ENCODE results near the gene MPG. TPM values are rescaled to one million over a fixed set of nuclear protein-coding genes. Genes with fewer than 3 reads are reported as not detected.

MPG gene
- total and polyA plus RNA-seq, 10 of the 15 experiments (the other 5 are each of a cell fraction or from before 2014, with no cell fraction given), result 0.32 to 193 (median 55.7) TPM

DNA sequence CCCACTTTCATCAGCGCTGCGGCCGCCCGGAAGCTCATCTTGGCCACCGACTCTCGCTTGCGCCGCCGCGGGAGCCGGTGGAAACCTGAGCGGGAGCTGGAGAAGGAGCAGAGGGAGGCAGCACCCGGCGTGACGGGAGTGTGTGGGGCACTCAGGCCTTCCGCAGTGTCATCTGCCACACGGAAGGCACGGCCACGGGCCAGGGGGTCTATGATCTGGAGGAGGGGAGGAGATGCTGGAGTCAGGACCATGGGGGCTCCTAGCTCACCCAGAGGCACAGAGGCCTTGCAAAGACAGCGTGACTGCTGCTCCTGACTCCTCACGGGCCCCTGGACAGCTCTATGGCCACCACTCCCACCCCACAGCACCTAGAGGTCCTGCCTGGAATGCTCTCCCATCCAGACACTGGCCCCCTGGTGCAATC, 15.0 kb upstream of the MPG start:
- no peaks in the 10 kb centered on the region for H3K79me2 ChIP-seq (ENCODE audit: control insufficient read depth, insufficient read depth, low read length)
- no peaks in the 10 kb centered on the region; a peak in 1 of 4 replicates for H3K36me3 ChIP-seq (ENCODE audit: control insufficient read depth in 2 of 2, insufficient read depth in 2 of 2, low read length in 1 of 2)
- CTCF ChIA-PET, result interaction anchor here (1.0 to 14.2 kb wide), 5 partner anchors 10 to 42 kb away, joined by 4 to 319 read pairs (median 36); partner anchors contain the start of genes MPG and POLR3K
- no peaks in the 10 kb centered on the region for H3K27me3 ChIP-seq (replicated peaks in 1 of 2; ENCODE audit: control insufficient read depth in 2 of 2, insufficient read depth in 2 of 2, low read length in 1 of 2)
- H3K4me2 ChIP-seq (ENCODE audit: control insufficient read depth, insufficient read depth), result no peak overlapping the region
- ATAC-seq (no peak), FAIRE-seq (no peak), DNase-seq (ENCODE audit: low read depth, low spot score) (no peak)
- BruUV-seq (replicated peaks), result no TSS peak
- no peak overlapping the region for H2AFZ ChIP-seq (ENCODE audit: control insufficient read depth, low read depth, low read length)
- SMC1A ChIA-PET (ENCODE audit: uncharacterized antibody, unreplicated experiment), result interaction anchor here (2.9 to 6.4 kb wide), 3 partner anchors 10 to 45 kb away, joined by 10 to 77 read pairs (median 14); partner anchors contain the start of genes POLR3K and SNRNP25
- H3K9me3 ChIP-seq (replicated peaks; ENCODE audit: control insufficient read depth, insufficient read depth, low read length), result no peaks in the 10 kb centered on the region
- RAD21 ChIA-PET (ENCODE audit: unreplicated experiment), result interaction anchor here (6.5 kb wide), 1 partner anchor 33 kb away, joined by 132 read pairs; no protein-coding TSS in a partner anchor
- no peak overlapping the region for H3K4me3 ChIP-seq
- H4K20me1 ChIP-seq (ENCODE audit: control insufficient read depth, insufficient read depth), result no peaks in the 10 kb centered on the region
- POLR2A ChIA-PET, result no interaction called here
- intact Hi-C loops (cut with micrococcal nuclease; ENCODE audit: unreplicated experiment) (no loop called here), in situ Hi-C loops (cut with MboI) (no loop called here)
- 62% methylated on average over 21 of the region's 21 CpGs for WGBS (ENCODE audit: insufficient coverage, insufficient replicate concordance, low lambda C conversion rate, missing lambda C conversion rate)
- H3K27ac ChIP-seq (ENCODE audit: control insufficient read depth, insufficient read depth), result no peak overlapping the region
- TF ChIP-seq HDAC6 (IDR thresholded peaks at IDR 0.05; ENCODE audit: unreplicated experiment), result no peak
- TF ChIP-seq, protein P1, sequence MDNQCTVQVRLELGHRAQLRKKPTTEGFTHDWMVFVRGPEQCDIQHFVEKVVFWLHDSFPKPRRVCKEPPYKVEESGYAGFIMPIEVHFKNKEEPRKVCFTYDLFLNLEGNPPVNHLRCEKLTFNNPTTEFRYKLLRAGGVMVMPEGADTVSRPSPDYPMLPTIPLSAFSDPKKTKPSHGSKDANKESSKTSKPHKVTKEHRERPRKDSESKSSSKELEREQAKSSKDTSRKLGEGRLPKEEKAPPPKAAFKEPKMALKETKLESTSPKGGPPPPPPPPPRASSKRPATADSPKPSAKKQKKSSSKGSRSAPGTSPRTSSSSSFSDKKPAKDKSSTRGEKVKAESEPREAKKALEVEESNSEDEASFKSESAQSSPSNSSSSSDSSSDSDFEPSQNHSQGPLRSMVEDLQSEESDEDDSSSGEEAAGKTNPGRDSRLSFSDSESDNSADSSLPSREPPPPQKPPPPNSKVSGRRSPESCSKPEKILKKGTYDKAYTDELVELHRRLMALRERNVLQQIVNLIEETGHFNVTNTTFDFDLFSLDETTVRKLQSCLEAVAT (IDR thresholded peaks at IDR 0.05), result no peak
- TF ChIP-seq ETV6 (conservative IDR thresholded peaks at IDR 0.05 in 1 of 2, IDR thresholded peaks at IDR 0.05 in 1 of 2; ENCODE audit: borderline replicate concordance in 1 of 2, low read depth in 1 of 2), result no peak
- TF ChIP-seq IRF4 (IDR thresholded peaks at IDR 0.05; ENCODE audit: low read depth, low read length), result no peak
- TF ChIP-seq LARP7 (IDR thresholded peaks at IDR 0.05), result no peak
- TF ChIP-seq, protein P2, sequence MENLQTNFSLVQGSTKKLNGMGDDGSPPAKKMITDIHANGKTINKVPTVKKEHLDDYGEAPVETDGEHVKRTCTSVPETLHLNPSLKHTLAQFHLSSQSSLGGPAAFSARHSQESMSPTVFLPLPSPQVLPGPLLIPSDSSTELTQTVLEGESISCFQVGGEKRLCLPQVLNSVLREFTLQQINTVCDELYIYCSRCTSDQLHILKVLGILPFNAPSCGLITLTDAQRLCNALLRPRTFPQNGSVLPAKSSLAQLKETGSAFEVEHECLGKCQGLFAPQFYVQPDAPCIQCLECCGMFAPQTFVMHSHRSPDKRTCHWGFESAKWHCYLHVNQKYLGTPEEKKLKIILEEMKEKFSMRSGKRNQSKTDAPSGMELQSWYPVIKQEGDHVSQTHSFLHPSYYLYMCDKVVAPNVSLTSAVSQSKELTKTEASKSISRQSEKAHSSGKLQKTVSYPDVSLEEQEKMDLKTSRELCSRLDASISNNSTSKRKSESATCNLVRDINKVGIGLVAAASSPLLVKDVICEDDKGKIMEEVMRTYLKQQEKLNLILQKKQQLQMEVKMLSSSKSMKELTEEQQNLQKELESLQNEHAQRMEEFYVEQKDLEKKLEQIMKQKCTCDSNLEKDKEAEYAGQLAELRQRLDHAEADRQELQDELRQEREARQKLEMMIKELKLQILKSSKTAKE (IDR thresholded peaks at IDR 0.05; ENCODE audit: low read depth, poor library complexity, severe bottlenecking), result no peak
- H3K9ac ChIP-seq (ENCODE audit: control insufficient read depth, insufficient read depth, low read length), result no peak overlapping the region
- H3K4me1 ChIP-seq (ENCODE audit: control insufficient read depth, insufficient read depth, low read length), result no peaks in the 10 kb centered on the region

Data from GM12878 (cell line).